ENCODE data around the gene SARDH. TPM values are rescaled to one million over a fixed set of nuclear protein-coding genes. Genes with fewer than 3 reads are reported as not detected.

SARDH gene
- total and polyA plus RNA-seq, 9 of the 15 experiments (the other 6 are each of a cell fraction or from before 2014, with no cell fraction given), result 0.14 TPM; not detected in 8

DNA sequence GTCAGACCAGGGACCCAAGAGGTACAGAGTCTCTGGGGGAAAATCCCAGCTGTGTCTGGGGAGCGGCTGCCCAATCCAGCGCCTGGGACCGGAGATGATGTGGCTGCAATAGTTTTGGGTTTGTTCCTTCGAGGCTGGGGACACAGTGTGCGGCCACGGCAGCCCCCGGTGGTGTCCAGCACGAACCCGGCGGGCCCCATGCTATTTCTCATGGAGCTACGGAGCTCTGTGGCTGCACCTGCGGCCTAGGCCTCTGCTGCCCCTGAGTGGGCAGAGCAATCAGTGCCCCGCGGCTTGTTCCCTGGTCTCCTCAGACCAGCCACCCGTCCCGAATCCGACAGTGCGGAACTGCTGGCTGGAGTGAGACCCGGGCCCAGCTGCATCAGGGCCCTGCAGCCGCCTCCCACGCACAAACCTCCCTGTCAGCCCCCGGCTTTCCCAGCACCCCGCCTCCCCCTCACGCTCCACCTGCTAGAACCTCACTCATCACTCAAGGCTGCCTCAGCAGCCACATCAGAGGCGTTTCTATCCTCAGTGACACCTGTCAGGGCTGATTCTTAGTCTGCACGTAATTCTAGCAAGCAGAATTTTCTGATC, 29.0 kb downstream of the SARDH start:
- H3K36me3 ChIP-seq (ENCODE audit: control insufficient read depth, insufficient read depth, low read length), result no peaks in the 10 kb centered on the region
- intact Hi-C loops (cut with micrococcal nuclease), result no loop called here
- WGBS (ENCODE audit: insufficient coverage, low coverage, missing lambda C conversion rate), result 3% methylated on average over 20 of the region's 26 CpGs
- no peaks in the 10 kb centered on the region for H3K79me2 ChIP-seq (ENCODE audit: control insufficient read depth, insufficient read depth, low read length)
- FAIRE-seq, result no peak
- peak in 2 of 4 experiments; percentile 26 to 34 for DNase-seq (ENCODE audit: extremely low read depth in 1 of 4, low spot score in 3 of 4)
- H3K4me1 ChIP-seq (replicated peaks in 1 of 2; ENCODE audit: control insufficient read depth in 2 of 2, insufficient read depth in 2 of 2, low read length in 2 of 2), result peaks cover 0 to 16% of the 10 kb centered on the region in 2 experiments; a peak in 2 of 5 replicates
- no peak overlapping the region for H3K4me2 ChIP-seq (ENCODE audit: insufficient read depth, low read length)
- ChIA-PET CTCF (ENCODE audit: low intra/inter-chr PET ratio) (no interaction called here), POLR2A (interaction anchor here (0.6 kb wide), 1 partner anchor 118 kb away, joined by 3 read pairs; no protein-coding TSS in a partner anchor)
- no TSS peak for BruUV-seq (replicated peaks)
- in situ Hi-C loops (cut with MboI), result no loop called here
- H3K4me3 ChIP-seq, result no peak overlapping the region
- TF ChIP-seq GATAD2A (IDR thresholded peaks at IDR 0.05) (no peak), MEIS2 (IDR thresholded peaks at IDR 0.05; ENCODE audit: partially characterized antibody) (peak; percentile 8), HNRNPLL (IDR thresholded peaks at IDR 0.05; ENCODE audit: low read depth, low read length, poor library complexity, severe bottlenecking) (no peak), COPS2 (conservative IDR thresholded peaks at IDR 0.05) (no peak), SIN3A (IDR thresholded peaks at IDR 0.05; ENCODE audit: borderline replicate concordance in 2 of 2, control insufficient read depth in 1 of 2, low read depth in 2 of 2, low read length in 2 of 2) (no peak)
- peaks cover 17 to 56% of the 10 kb centered on the region in 2 experiments; a peak in 4 of 5 replicates for H3K27me3 ChIP-seq (ENCODE audit: control insufficient read depth in 2 of 2, insufficient read depth in 2 of 2, low read length in 2 of 2)
- H3K9me3 ChIP-seq (replicated peaks; ENCODE audit: control insufficient read depth, insufficient read depth, low read depth, low read length), result no peaks in the 10 kb centered on the region
- no peak overlapping the region for H3K27ac ChIP-seq (ENCODE audit: extremely low read depth, low read depth, low read length)
- no peak overlapping the region for H2AFZ ChIP-seq (ENCODE audit: low read depth, low read length)
- peaks cover 4% of the 10 kb centered on the region; the same call in 1 of the 2 replicates for H4K20me1 ChIP-seq (replicated peaks; ENCODE audit: control insufficient read depth, insufficient read depth, low read length)
- H3K9ac ChIP-seq (ENCODE audit: insufficient read depth in 1 of 2, low read depth in 2 of 2, low read length in 2 of 2), result no peak overlapping the region
- no peaks in the 10 kb centered on the region for H3K9me1 ChIP-seq (ENCODE audit: control insufficient read depth, insufficient read depth, low read length)
- no peak; the same call in 2 of the 3 replicates for ATAC-seq
